ENCODE results near the gene IL1R2. TPM values are rescaled to one million over a fixed set of nuclear protein-coding genes. Genes with fewer than 3 reads are reported as not detected.

IL1R2 gene
- total RNA-seq, 2 donors from 2014 or later: 18.3 to 47.7 TPM

DNA sequence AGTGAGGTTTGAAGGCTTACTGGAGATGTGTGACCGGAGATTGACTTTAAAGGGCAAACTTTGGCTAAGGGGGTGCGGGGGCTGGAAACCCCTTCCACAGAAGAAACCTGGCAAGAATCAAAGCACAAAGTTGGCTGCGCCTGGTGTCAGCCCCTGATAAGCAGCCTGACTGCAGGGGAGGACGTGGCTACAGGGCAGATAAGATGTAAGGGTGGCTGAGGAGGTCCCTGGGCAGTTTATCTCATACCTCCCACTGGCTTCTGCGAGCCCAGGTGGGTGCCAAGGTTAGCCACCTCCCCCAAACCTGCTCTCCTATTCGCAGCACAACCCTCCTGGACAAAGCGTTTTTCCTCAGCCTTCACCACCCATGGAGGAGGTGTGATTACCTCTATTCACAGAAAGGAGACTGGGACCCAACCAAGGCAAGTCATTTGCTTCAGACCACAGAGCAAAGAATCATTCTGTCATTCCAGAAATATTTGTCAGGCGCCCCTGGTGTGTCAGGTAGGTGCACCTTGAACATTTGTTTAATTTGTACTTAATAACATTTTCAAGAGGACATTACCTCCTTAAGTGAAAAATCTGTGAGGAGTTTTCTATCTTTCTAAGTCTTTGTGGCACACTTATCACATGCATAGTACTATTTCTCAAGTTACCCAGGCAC is 77.7 kb downstream of the IL1R2 start:
- Histone ChIP-seq H3K27me3 (replicated peaks; ENCODE audit: insufficient read depth) (no peaks in the 10 kb centered on the region), H3K4me1 (ENCODE audit: control insufficient read depth in 1 of 2, low read depth in 2 of 2) (peaks cover 31 to 53% of the 10 kb centered on the region in 2 donors), H3K9me3 (no peaks in the 10 kb centered on the region), H3K36me3 (no peaks in the 10 kb centered on the region), H3K27ac (peak overlapping the region; percentile 42 to 72), H3K4me3 (no peak overlapping the region)
- no peak for ATAC-seq (ENCODE audit: insufficient number of reproducible peaks, low FRiP score, low read depth)
- DNase-seq (ENCODE audit: low spot score): no peak
- TF ChIP-seq, protein P1, sequence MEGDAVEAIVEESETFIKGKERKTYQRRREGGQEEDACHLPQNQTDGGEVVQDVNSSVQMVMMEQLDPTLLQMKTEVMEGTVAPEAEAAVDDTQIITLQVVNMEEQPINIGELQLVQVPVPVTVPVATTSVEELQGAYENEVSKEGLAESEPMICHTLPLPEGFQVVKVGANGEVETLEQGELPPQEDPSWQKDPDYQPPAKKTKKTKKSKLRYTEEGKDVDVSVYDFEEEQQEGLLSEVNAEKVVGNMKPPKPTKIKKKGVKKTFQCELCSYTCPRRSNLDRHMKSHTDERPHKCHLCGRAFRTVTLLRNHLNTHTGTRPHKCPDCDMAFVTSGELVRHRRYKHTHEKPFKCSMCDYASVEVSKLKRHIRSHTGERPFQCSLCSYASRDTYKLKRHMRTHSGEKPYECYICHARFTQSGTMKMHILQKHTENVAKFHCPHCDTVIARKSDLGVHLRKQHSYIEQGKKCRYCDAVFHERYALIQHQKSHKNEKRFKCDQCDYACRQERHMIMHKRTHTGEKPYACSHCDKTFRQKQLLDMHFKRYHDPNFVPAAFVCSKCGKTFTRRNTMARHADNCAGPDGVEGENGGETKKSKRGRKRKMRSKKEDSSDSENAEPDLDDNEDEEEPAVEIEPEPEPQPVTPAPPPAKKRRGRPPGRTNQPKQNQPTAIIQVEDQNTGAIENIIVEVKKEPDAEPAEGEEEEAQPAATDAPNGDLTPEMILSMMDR (IDR thresholded peaks at IDR 0.05): no peak

DNA sequence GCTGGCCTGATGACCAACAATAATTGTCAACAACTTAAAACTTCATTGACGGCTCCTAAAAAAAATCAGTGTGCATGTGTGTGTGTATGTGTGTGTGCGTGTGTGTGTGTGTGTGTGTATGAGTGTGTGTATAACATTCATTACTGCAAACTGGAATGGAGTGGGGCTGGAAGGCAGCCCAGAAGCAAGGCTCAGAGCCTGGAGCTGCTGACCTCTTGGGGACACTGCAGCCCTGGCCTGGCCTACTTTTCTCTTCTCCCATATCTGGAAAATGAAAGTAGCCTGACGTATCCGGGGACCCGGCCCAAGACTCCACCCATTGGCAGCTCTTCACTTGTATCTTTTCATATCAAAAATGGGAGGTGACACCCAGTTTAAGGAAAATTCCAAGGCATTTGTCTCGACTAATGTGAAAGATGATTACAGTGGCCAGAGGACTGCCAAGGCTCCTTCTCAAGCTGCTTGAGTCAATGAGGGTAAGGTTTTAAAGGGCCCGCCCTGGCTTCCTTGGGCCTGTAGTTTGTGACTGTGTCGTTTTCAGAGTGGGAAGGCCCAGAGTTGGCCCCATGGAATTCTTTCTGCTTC is 78.4 kb downstream of the IL1R2 start:
- Histone ChIP-seq H3K9me3 (no peaks in the 10 kb centered on the region), H3K36me3 (no peaks in the 10 kb centered on the region), H3K27ac (peak overlapping the region; percentile 67 to 72), H3K4me3 (peak overlapping the region; percentile 25), H3K4me1 (ENCODE audit: control insufficient read depth in 1 of 2, low read depth in 2 of 2) (peaks cover 24 to 46% of the 10 kb centered on the region in 2 donors), H3K27me3 (replicated peaks; ENCODE audit: insufficient read depth) (no peaks in the 10 kb centered on the region)
- DNase-seq (ENCODE audit: low spot score) (peak; percentile 78), ATAC-seq (ENCODE audit: insufficient number of reproducible peaks, low FRiP score, low read depth) (peak; percentile 78)
- TF ChIP-seq, protein P1 (IDR thresholded peaks at IDR 0.05): no peak

DNA sequence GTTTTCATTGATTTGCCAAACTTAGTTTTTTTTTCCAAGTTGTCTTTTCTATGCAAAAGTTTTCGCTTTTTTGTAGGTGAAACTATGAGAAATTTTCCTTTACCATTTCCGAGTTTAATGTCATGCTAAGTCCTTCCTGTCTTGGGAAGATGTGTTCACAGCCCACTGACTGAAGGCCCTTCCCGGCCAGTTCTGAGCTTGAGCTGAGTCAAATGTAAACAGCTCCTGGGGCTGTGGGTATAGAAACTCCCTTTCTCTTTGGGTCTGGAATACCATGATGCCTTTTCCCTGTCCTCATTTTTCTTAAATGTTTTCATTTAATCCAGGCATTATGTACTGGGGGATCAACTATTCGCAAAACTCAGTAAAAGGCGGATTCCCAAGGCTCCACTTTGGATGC is 81.0 kb downstream of the IL1R2 start:
- ATAC-seq (ENCODE audit: insufficient number of reproducible peaks, low FRiP score, low read depth): no peak
- Histone ChIP-seq H3K27ac (no peak overlapping the region), H3K4me1 (ENCODE audit: control insufficient read depth in 1 of 2, low read depth in 2 of 2) (peaks cover 8 to 20% of the 10 kb centered on the region in 2 donors), H3K9me3 (no peaks in the 10 kb centered on the region), H3K4me3 (no peak overlapping the region), H3K27me3 (replicated peaks; ENCODE audit: insufficient read depth) (no peaks in the 10 kb centered on the region), H3K36me3 (no peaks in the 10 kb centered on the region)
- TF ChIP-seq, protein P1 (IDR thresholded peaks at IDR 0.05): no peak
- DNase-seq (ENCODE audit: low spot score): no peak

DNA sequence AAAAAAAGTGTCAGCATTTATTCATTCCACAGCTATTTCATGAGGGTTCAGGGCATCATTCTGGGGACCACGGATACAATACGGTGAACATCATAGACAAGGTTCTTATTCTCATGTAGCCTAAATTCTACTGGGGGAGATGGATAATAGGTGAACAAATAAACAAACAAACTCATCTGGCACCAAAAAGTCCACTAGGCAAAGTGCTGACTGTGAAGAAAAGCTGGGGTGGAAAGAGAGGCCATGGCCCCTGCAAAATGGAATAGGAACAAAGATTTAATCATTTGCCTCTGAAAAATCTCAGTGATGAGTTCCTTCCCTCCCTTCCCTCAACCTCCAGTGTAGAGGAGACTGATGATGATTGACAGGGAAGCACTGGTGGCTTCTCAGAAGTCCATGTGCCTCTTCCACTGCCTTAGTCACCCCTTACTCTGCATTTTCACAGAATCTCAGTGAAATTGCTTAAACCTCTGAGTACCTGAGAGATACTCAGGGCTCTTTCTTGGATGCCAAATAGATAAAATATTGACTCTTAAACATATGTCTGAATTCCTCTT is 81.5 kb downstream of the IL1R2 start:
- Histone ChIP-seq H3K4me1 (ENCODE audit: control insufficient read depth in 1 of 2, low read depth in 2 of 2) (peaks cover 8 to 20% of the 10 kb centered on the region in 2 donors), H3K9me3 (no peaks in the 10 kb centered on the region), H3K4me3 (no peak overlapping the region), H3K36me3 (no peaks in the 10 kb centered on the region), H3K27ac (no peak overlapping the region), H3K27me3 (replicated peaks; ENCODE audit: insufficient read depth) (no peaks in the 10 kb centered on the region)
- ATAC-seq (ENCODE audit: insufficient number of reproducible peaks, low FRiP score, low read depth) (no peak), DNase-seq (ENCODE audit: low spot score) (no peak)
- TF ChIP-seq, protein P1 (IDR thresholded peaks at IDR 0.05): no peak

DNA sequence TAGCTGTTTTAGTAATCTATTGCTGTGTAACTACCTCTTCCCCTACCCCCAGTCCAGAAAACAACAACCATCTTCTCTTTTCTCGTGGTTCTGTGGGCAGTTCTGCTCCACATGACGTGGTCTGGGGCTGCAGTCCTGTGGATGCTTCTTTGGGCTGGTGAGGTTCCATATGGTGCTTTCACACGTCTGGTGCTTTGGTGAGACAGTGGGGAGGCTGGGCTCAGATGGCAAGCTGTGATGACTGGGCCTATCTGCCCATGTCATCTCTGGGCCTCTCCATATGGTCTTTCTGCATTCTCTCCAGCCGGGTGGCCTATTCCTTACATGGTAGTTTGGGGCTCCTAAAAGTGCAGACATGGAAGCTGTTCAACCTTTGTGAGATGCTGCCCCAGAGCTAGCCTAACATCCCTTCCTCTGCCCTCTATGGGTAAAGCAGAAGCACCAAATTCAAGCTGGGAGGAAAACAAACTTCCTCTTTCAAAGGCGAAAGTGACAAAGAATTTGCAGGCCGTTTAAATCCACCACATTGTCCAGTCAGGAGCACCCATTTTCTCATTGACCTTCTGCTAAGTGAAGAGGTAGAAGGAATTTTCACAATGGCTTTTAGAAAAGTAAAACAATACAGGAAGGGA is 82.5 kb downstream of the IL1R2 start:
- no peaks in the 10 kb centered on the region for H3K9me3 ChIP-seq
- TF ChIP-seq, protein P1 (IDR thresholded peaks at IDR 0.05): no peak
- peaks cover 8 to 16% of the 10 kb centered on the region in 2 donors for H3K4me1 ChIP-seq (ENCODE audit: control insufficient read depth in 1 of 2, low read depth in 2 of 2)
- no peak overlapping the region for H3K4me3 ChIP-seq
- H3K27me3 ChIP-seq (replicated peaks; ENCODE audit: insufficient read depth): no peaks in the 10 kb centered on the region
- H3K27ac ChIP-seq: no peak overlapping the region
- ATAC-seq (ENCODE audit: insufficient number of reproducible peaks, low FRiP score, low read depth) (no peak), DNase-seq (ENCODE audit: low spot score) (no peak)
- H3K36me3 ChIP-seq: no peaks in the 10 kb centered on the region
